Measurements from ENCODE around the gene DNAAF9.
"Not testable (repeated sequence)": the region's sequence is repeated elsewhere in the genome, so short reads cannot be mapped to it uniquely, and the experiment has no call there.

The DNAAF9 gene

GRCh38 chr20:3407040-3407770 lies at the start of gene DNAAF9:
TSS of gene DNAAF9 (minus strand) at chr20:3407669. CDS start at chr20:3407557, 112 bp downstream.
- peak in 49 of 56 donors; percentile 8 to 84 (median 56) for DNase-seq

- DNase-seq: no peak
Observed at GRCh38 chr20:3456648-3457047, 49.2 kb upstream of the DNAAF9 start.

GRCh38 chr20:3454831-3455230 lies 47.4 kb upstream of the DNAAF9 start:
- DNase-seq: peak in 5 of 56 donors; percentile 2 to 66 (median 20)

GRCh38 chr20:3452690-3453089 lies 45.2 kb upstream of the DNAAF9 start:
- DNase-seq: no peak

GRCh38 chr20:3452136-3452535 lies 44.7 kb upstream of the DNAAF9 start:
- no peak for DNase-seq

GRCh38 chr20:3449319-3449718 lies 41.9 kb upstream of the DNAAF9 start:
- DNase-seq: no peak

- no peak for DNase-seq
Observed at GRCh38 chr20:3447321-3447720, 39.9 kb upstream of the DNAAF9 start.

- no peak for DNase-seq
Observed at GRCh38 chr20:3446779-3447178, 39.3 kb upstream of the DNAAF9 start.

GRCh38 chr20:3436864-3437574 lies 29.6 kb upstream of the DNAAF9 start:
- DNase-seq: no peak

- no peak for DNase-seq
Observed at GRCh38 chr20:3434232-3434631, 26.8 kb upstream of the DNAAF9 start.

GRCh38 chr20:3433744-3434143 lies 26.3 kb upstream of the DNAAF9 start:
- no peak for DNase-seq

GRCh38 chr20:3432844-3433243 lies 25.4 kb upstream of the DNAAF9 start:
- DNase-seq: no peak

GRCh38 chr20:3431109-3431508 lies 23.6 kb upstream of the DNAAF9 start:
- no peak for DNase-seq

GRCh38 chr20:3430376-3431069 lies 23.1 kb upstream of the DNAAF9 start:
- DNase-seq: no peak

GRCh38 chr20:3426766-3427165 lies 19.3 kb upstream of the DNAAF9 start:
- DNase-seq: not testable (repeated sequence)

GRCh38 chr20:3423126-3423525 lies 15.7 kb upstream of the DNAAF9 start:
- no peak for DNase-seq

GRCh38 chr20:3421985-3422384 lies 14.5 kb upstream of the DNAAF9 start:
- DNase-seq: no peak

- peak in 11 of 56 donors; percentile 3 to 66 (median 9) for DNase-seq
Observed at GRCh38 chr20:3420211-3420707, 12.8 kb upstream of the DNAAF9 start.

- not testable (repeated sequence) for DNase-seq
Observed at GRCh38 chr20:3418161-3418560, 10.7 kb upstream of the DNAAF9 start.

- no peak for DNase-seq
Observed at GRCh38 chr20:3414122-3414521, 6.7 kb upstream of the DNAAF9 start.

GRCh38 chr20:3413393-3413889 lies 6.0 kb upstream of the DNAAF9 start:
- DNase-seq: no peak

All from amygdala (tissue), 56 donors.